Loucy (cell line): Measurements from ENCODE around the gene RAB38.

ENCODE experiments used
- H2AFZ ChIP-seq: fragments of 200-600 bp; sonication (generic); 2 replicates; pipeline ENCODE4 v1.6.0; 2016; ENCODE audit warnings: antibody characterized with exemption, mild to moderate bottlenecking, low read length, moderate library complexity
- H3F3A ChIP-seq: fragments of 200-600 bp; 2 replicates; pipeline ENCODE4 v1.6.0; 2016; ENCODE audit warnings: antibody characterized with exemption, low read depth, mild to moderate bottlenecking
- H3K27me3 ChIP-seq: fragments of 200-600 bp; sonication (generic); 2 replicates; pipeline ENCODE4 v1.6.1; 2014; ENCODE audit warnings: low read length, mild to moderate bottlenecking; ENCODE audit not compliant: insufficient read depth, poor library complexity, severe bottlenecking
- H3K36me3 ChIP-seq: fragments of 200-600 bp; sonication (generic); 2 replicates; pipeline ENCODE4 v1.6.1; 2016; ENCODE audit warnings: low read length; ENCODE audit not compliant: insufficient read depth
- H3K4me1 ChIP-seq: fragments of 200-600 bp; sonication (generic); 2 replicates; pipeline ENCODE4 v1.5.1; 2014; ENCODE audit warnings: low read length, mild to moderate bottlenecking; ENCODE audit not compliant: insufficient read depth, poor library complexity, severe bottlenecking
- H3K4me2 ChIP-seq: fragments of 200-600 bp; sonication (generic); 2 replicates; pipeline ENCODE4 v1.6.0; 2014; ENCODE audit warnings: antibody characterized with exemption, low read length, low read depth, mild to moderate bottlenecking; ENCODE audit not compliant: poor library complexity, severe bottlenecking
- H3K4me3 ChIP-seq: fragments of 200-600 bp; sonication (generic); 2 replicates; pipeline ENCODE4 v1.5.1; 2014; ENCODE audit warnings: low read length, mild to moderate bottlenecking, mixed read lengths; ENCODE audit not compliant: poor library complexity, severe bottlenecking
- H3K79me2 ChIP-seq: fragments of 200-600 bp; sonication (generic); 2 replicates; pipeline ENCODE4 v1.6.1; 2014; ENCODE audit warnings: low read length; ENCODE audit not compliant: insufficient read depth
- H3K9ac ChIP-seq: fragments of 200-600 bp; sonication (generic); 2 replicates; pipeline ENCODE4 v1.6.0; 2014; ENCODE audit warnings: mild to moderate bottlenecking, low read depth, low read length, moderate library complexity; ENCODE audit not compliant: poor library complexity, severe bottlenecking
- H3K9me2 ChIP-seq: fragments of 200-600 bp; sonication (generic); replicated peaks from 2 replicates; pipeline ENCODE4 v1.6.1; 2016; ENCODE audit warnings: low read depth, low read length, mixed read lengths
- H3K9me3 ChIP-seq: fragments of 200-600 bp; sonication (generic); 2 replicates; pipeline ENCODE4 v1.6.1; 2014; ENCODE audit warnings: mild to moderate bottlenecking, antibody characterized with exemption, low read length, low read depth; ENCODE audit not compliant: insufficient read depth
- H4K20me1 ChIP-seq: fragments of 200-600 bp; sonication (generic); 2 replicates; pipeline ENCODE4 v1.6.0; 2014; ENCODE audit warnings: antibody characterized with exemption, low read length, mild to moderate bottlenecking; ENCODE audit not compliant: insufficient read depth, poor library complexity, severe bottlenecking
- CTCF ChIP-seq: fragments of 200-600 bp; sonication (generic); conservative IDR thresholded peaks from 2 replicates; pipeline ENCODE4 v1.5.1; 2014; ENCODE audit warnings: mild to moderate bottlenecking, antibody characterized with exemption, low read length
- EZH2phosphoT487 ChIP-seq: fragments of 200-600 bp; IDR thresholded peaks from 2 replicates; pipeline ENCODE4 v1.6.1; 2018; ENCODE audit warnings: antibody characterized with exemption, mild to moderate bottlenecking, moderate library complexity, borderline replicate concordance

Gene RAB38

GRCh38 chr11:88089134-88089533 is 86.1 kb downstream of the RAB38 start:
- Histone ChIP-seq H3K9me2 (no peaks in the 10 kb centered on the region), H3K79me2 (no peaks in the 10 kb centered on the region), H3K4me2 (peak overlapping the region; percentile 31), H3K9ac (no peak overlapping the region), H3K27me3 (no peaks in the 10 kb centered on the region), H4K20me1 (no peaks in the 10 kb centered on the region), H2AFZ (no peak overlapping the region; the same call in 1 of the 2 replicates), H3K9me3 (no peaks in the 10 kb centered on the region), H3F3A (no peaks in the 10 kb centered on the region), H3K4me3 (no peak overlapping the region), H3K4me1 (peaks cover 11% of the 10 kb centered on the region), H3K36me3 (no peaks in the 10 kb centered on the region)
- no peak for TF ChIP-seq EZH2phosphoT487
- no peak for TF ChIP-seq CTCF

- TF ChIP-seq EZH2phosphoT487 (no peak), CTCF (no peak)
- Histone ChIP-seq H3K4me1 (peaks cover 11% of the 10 kb centered on the region), H3K36me3 (no peaks in the 10 kb centered on the region)
Observed at GRCh38 chr11:88087337-88087736, 87.9 kb downstream of the RAB38 start.

DNA sequence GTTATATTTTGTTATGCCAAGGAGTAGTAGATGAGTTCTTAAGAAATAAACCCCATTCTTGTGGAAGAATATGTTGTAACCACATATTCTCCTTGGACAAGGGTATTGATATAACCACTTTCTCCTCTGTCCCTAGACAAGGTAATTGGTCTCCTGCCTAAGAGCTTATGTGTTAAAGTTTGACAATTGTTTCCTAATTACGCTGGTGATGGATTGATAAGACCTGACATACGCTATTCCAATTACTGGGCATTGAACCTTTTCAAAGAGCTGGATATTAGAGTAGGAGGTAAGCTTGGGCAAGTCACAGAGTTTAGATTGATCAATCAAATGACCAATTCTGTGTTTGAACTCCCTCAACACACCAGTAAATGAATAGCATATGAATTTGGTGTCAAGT is 88.9 kb downstream of the RAB38 start:
- no peaks in the 10 kb centered on the region for H4K20me1 ChIP-seq
- H3K27me3 ChIP-seq = no peaks in the 10 kb centered on the region
- H3K9ac ChIP-seq = no peak overlapping the region
- no peak overlapping the region for H3K4me2 ChIP-seq
- H3K79me2 ChIP-seq = no peaks in the 10 kb centered on the region
- no peaks in the 10 kb centered on the region for H3K9me2 ChIP-seq
- peaks cover 11% of the 10 kb centered on the region for H3K4me1 ChIP-seq
- H2AFZ ChIP-seq = no peak overlapping the region
- no peak overlapping the region for H3K4me3 ChIP-seq
- H3F3A ChIP-seq = no peaks in the 10 kb centered on the region
- TF ChIP-seq CTCF (no peak), EZH2phosphoT487 (no peak)
- H3K36me3 ChIP-seq = no peaks in the 10 kb centered on the region
- no peaks in the 10 kb centered on the region for H3K9me3 ChIP-seq

More at GRCh38 chr11:88087337-88087736, 87.9 kb downstream of the RAB38 start:
- Histone ChIP-seq H3K9me2 (no peaks in the 10 kb centered on the region), H3K27me3 (no peaks in the 10 kb centered on the region), H4K20me1 (no peaks in the 10 kb centered on the region), H3K9ac (no peak overlapping the region), H2AFZ (no peak overlapping the region), H3K9me3 (no peaks in the 10 kb centered on the region), H3K79me2 (no peaks in the 10 kb centered on the region), H3F3A (no peaks in the 10 kb centered on the region), H3K4me2 (no peak overlapping the region), H3K4me3 (no peak overlapping the region)
